GM19395 (cell line): ENCODE measurements around the gene ZNF423.

Source experiments
- ATAC-seq: cut with Tn5 transposase; IDR thresholded peaks from one replicate; pipeline ENCODE4 v1.9.1; 2021; ENCODE audit warnings: mild to moderate bottlenecking, moderate library complexity; ENCODE audit not compliant: unreplicated experiment

The ZNF423 gene

DNA sequence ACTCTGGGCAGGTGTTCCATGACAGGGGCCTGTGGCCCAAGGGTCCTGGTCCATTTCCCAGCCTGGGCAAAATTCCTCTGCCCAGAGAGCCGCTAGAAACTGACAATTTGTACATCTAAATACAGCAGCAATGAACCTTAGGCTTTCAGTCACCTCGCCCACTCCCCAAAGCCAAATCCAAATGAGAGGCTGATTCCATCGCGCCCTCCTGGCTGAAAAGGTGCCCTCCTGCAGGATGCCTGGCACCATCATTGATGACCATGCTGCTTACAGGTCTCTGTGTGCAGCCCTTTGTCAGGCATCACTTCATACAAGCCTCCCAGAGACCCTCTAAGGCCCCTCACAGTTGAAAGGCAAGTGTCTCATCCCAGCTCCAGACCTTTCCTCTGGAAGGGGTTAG, 367.6 kb downstream of the ZNF423 start:
- ATAC-seq: no peak

DNA sequence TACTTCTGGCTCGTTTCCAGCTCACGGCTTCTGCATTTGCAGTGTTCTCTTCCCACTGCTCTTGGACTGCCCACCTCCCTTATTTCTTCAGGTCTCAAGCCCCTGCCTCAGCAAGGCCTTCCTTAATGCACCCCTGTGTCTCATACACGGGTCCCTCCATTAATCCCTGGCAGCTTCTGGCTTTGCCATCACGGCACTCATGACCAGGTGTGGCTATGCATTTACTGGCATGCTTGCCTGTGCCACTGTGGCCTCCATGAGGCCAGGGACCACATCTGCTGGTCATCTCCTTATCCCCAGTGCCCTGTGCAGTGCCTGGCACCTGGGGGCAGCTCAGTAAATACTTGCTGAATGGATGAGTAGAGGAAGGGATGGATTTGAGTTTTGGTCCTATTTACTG, 368.2 kb downstream of the ZNF423 start:
- ATAC-seq: no peak

DNA sequence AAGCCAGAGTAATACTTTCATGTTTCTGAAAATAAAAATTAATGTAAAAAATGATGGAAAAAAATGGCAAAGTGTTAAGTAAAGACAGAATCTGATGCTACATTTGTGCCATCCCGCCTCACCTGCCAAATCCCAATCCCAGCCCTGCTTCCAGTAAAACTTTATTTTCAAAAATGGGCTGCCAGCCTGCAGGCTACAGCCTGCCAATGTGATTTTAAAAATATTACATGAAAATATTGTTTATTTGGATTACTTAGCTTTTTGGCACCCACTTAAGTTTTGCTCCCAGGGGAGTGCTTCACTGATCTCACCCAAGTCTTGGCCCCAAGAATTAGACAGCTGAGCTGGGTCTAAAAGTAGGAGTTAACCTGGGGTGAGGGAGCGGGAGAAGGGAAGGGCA, 369.5 kb downstream of the ZNF423 start:
- no peak for ATAC-seq

DNA sequence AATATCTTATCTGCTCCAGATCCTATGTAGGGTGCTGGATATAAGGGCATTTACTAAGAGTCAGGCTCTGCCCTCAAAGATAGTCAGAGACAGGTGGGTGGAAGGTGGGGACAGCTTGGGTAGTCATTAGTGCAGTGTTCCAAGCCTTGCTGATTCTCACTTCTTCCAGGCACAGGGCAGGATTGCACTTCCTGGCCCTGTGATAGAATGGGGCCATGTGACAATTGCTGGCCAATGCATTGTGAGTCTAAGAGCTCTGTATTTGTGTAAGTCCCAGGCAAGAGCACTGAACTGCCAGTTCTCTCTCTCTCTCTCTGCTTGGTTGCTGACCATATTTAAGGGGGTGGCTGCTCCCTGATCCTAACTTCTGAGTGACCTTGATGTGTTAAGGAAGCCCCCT, 370.2 kb downstream of the ZNF423 start:
- no peak for ATAC-seq

DNA sequence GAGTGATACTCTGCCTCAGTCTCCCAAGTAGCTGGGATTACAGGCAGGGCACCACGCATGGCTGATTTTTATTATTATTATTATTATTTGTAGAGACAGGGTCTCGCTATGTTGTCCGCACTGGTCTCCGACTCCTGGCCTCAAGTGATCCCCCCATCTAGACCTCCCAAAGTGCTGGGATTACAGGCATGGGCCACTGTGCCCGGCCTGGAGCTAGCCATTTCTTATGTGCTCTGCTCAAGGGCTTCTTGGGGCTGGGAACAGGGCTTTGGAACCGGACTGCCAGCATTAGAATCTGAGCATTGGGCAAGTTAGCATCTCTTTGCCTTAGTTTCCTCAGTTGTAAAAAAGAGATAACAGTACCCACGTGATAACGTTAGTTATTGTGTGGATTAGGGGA, 371.0 kb downstream of the ZNF423 start:
- ATAC-seq: no peak

DNA sequence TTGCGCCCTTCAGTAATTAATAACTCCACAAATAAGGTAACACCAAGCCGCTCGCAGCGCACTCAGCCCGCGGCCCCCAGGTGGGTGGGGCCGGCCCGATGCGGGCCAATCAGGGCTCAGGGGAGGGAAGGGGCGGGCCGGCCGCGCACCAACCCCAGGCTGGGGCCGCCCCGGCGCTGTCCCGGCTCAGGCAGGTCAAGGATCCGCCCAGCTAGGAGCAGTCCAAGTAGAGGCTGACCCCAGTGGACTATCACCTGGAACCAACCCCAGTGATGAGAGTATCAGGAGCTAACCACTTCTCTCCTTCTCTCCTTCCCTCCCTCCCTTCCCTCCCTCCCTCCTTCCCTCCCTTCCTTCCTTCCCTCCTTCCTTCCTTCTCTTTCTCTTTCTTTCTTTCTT, 371.5 kb downstream of the ZNF423 start:
- ATAC-seq: no peak

DNA sequence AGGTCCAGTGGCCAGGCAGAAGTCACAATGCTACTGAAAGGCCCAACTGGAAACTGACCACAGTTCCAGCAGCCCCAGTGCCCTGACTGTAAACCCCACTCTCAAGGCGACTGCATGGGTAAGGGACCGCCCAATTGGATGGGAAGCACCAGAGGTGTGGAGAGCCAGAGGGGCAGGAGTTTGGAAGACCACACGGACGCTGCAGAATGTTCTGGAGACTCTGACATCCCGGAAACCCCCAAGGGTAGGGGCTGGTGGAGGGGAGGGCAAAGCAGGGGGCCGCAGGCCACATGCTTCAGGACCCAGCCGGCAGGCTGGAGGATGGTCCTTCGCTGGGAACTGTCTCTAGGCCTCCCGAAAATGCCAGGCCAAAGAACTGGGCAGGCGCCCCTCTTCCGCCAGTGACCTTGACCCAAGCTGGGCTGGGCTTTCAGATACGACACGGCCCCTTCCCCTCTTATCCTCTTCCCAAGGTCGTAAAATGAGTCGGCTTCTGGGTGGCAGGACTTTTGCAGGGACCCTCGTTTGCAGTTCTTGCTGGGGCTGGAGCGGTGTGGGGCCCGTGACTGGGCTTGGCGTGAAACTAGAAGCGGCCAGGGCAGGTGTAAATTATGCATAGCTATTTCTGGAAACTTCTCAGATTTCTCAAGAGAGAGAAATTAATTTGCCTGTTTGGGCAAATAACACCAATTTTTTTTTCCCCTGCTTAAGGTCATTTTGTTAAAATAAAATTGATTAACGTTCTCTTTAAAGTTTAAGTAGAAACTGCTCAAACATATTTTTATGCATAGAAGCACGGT, 372.1 kb downstream of the ZNF423 start:
- no peak for ATAC-seq

DNA sequence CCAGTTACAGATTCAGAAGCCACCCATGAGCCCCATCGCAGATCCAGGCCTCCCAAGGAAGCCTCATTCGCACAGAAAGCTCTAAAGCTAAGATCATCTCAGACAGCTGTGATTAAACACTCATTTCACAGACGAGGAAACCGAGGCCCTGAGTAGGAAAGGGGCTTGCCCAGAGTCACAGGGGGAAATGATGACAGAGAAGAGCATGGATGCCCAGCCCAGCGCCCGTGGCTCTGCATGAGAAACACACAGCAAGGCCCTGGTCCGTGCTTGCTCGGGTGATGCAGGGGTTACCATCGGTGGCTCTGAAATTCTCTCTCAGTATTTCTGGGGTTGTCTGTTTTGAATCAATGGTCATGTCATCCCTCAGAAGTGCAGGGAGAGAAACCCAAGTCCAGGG, 372.7 kb downstream of the ZNF423 start:
- no peak for ATAC-seq

DNA sequence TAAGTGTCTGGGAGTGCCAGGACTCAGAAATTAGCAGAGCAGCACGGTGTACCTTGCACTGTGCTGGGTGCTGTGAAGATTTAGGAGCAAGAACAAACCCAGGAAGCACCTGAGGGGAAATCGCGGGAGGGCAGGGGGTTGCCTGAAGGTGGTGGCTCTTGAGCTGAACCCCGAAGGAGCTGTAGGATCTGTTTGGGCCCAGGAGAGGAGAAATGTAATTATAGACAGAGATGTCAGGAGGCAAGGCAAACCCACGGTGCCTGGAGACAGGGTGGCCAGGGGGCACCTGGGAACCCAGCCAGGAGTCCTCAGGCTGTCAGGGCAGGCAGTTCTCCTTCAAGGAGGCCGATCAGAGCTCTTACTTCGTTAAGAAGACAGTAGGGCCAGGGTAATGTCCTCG, 373.2 kb downstream of the ZNF423 start:
- no peak for ATAC-seq

DNA sequence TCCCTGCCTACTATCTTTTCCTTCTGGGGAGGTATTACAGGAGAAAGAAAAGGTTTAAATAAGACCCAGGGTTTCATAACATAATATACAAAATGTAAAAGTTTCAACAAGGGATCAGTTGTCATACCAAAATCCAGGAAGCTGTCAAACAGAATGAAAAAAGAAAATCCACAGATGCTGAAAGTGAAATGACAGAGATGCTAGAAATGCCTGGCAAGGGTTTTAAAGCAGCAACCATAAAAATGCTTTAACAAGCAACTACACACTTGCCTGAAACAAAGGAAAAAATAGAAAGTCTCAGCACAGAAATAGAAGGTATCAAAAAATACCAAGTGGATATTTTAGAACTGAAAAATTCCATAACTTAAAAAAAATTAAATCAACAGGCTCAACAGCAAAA, 377.3 kb downstream of the ZNF423 start:
- ATAC-seq: no peak

DNA sequence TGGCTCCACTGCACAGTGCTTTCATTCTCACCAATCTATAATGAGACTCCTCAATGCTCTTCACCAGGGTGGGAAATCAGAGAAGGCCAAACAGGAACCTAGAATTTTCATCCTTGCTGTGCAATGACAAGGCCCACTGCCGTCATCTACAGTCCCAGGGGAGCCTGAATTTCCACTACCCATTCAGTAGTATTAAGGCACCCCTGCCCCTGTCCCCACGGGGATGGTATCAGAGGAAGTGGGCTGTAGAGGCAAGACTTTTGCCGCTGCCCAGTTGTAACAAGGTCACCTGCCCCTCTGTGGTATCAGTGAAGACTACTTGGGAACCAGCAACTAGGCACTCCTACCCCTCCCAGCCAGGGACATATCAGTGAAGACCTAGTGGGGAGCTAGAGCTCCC, 377.8 kb downstream of the ZNF423 start:
- ATAC-seq: no peak

DNA sequence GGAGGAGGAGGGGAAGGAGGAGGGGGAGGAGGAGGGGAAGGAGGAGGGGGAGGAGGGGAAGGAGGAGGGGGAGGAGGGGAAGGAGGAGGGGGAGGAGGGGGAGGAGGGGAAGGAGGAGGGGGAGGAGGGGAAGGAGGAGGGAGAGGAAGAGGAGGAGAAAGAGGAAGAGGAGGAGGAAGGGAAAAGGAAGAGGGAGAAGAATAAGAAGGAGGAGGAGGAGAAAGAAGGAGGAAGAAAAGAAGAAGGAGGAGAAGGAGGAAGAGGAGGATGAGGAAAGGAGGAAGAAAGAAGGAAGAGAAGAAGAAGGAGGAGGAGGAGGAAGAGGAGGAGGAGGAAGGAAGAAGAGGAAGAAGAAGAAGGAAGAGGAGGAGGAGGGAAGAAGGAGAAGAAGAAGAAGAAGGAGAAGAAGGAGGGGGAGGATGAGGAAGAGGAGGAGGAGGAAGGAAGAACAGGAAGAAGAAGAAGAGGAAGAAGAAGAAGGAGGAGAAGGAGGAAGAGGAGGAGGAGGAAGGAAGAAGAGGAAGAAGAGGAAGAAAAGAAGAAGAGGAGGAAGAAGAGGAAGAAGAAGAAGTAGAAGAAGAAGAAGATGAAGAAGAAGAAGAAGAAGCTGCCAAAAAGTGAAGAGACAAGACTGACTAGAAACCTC, 378.5 kb downstream of the ZNF423 start:
- no peak for ATAC-seq

DNA sequence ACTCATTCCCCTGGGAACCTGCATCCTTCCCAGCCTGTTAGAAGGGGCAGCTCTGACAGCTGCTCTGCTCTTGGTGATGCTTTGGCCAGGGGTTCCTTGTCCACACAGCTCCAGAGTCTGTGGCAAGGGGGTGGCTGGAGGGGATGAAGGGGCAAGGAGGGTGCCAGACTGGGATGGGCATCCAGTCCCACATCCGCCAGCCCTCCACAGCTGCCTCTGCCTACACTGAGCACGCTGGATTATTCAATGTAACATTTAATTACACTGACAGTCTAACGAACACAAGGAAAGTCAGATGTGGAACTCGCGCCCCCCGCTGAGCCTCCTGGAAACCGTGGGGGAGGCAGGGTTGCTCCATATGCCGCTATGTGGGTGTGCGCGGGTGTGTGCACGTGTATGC, 381.2 kb downstream of the ZNF423 start:
- ATAC-seq: no peak

DNA sequence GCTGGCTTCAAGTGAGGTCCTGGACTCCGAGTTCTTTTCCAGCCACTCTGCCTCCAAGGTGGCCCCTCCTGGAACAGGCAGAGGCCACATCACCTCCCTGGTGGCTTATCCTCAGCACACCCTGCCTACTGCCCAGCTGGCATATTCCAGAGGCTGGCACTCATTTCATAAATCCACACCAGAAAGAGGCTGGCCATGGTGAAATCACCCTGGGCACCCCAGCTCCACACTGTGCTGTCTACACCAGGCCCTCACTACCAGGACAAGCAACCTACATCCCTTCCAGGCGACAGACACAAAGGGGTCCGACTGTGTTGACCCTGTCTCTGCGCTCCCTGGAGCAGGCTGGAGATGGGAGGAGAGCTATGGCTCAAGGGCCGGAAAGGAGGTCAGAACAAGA, 382.1 kb downstream of the ZNF423 start:
- no peak for ATAC-seq

DNA sequence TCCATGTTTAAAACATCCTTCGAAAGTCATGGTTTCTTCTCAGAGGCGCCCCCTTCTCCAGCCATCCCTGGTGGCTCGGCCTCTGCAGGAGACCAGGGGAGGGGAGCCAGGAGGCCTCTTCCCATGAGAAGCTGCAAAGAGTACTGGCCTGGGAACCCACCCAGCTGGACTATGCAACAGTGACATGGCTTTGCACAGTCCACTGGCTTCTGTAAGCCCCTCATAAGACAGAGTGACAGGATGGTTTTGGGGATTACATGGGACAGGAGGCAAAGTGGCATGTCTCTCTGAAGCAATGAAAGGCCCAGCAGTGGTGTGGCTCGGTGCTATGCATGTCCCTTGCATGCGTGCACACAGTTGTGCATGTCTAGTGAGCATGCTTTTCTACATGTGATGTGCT, 382.8 kb downstream of the ZNF423 start:
- ATAC-seq: no peak

DNA sequence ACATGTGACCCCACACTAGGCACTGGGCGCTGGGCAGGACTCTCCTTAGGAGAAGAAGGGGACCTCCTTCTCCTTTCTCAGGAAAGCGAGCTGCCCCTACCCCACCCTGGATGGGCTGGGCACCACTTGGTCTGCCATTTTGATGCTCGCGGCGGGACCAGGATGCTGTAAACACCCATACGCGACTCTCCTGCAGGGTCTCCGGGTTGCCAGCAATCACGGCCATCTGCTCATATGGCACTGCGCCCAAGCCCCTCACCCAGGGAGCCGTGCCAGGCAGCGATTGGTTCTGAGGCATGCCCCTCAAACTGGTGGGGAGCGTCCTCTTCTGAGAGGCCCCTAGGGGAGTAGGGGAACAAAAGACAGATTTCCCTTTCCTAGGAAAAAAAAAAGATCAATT, 383.3 kb downstream of the ZNF423 start:
- ATAC-seq: no peak

DNA sequence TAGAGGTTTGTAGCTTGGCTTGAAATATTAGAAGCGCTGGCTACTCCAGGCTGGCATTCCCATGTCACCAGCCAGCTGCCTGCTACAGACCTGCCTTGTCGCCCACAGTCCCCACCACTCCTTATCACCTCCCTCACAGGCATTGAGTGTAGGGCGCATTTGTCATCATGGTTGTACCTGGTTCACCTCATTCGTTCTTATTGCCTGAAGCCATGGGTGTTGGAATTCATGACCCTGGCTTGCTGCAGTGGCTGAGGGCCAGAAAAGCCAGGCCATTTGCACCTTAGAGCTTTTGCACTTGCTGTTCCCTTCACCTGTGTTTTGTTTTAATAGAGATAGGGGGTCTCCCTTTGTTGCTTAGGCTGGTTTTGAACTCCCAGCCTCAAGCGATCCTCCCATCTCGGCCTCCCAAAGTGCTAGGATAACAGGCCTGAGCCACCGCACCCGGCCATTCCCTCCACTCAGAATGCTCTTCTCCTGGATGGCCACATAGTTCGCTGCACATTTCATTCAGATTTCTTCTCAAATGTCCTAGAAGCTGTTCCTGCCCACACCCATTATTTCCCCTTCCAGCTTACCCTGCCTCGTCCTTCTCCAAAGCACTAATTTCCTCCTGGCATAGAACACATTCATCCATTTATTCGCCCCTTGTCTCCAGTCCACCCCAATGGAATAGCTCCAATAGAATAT, 384.7 kb downstream of the ZNF423 start:
- no peak for ATAC-seq

DNA sequence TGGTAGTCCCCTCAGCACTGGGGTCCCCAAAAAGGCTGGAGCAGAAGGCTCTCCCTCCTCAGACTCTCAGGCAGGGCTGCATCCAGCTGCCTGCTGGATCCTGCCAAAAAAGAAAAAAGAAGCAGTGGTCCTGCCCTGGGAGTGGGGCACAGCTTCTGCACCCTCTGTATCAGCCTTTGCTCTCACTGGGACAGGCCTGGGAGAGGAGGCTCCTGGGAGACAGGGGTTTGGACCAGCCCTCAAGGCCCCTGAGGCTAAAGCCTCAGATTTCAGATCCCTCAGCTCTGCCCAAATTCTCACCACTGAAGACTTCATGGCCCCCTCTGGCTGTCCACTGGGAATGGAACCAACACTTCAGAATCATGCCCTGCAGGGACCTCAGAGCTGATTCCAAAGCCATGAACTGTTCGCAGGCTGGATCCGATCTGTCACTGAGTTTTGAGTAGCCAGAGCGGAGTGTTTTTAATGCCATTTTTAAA, 385.4 kb downstream of the ZNF423 start:
- ATAC-seq: no peak

DNA sequence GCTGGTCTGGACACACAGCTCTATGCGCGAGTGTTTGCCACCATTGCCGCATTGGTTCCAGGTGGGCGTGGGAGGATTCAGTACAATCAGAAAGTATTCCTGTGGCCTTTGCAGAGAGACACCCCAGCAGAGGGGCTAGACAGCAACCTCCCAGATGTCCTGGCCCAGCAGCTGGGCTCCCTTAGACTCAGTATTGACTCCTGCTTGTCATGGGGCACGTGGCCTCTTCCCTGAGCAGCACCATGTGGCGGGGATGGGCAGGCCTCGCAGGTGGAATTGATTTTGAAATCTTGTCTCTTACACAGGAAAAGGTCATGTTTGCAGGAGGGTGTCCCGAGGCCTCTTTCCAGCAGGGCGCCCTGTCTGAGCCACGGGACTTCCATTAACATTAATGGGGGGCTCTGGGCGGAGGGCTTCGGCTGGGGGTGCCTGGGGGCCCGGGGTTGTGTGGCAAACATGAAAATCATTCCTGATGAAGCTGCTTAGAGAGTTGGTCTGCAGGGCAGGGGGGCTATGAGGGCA, 385.9 kb downstream of the ZNF423 start:
- no peak for ATAC-seq

DNA sequence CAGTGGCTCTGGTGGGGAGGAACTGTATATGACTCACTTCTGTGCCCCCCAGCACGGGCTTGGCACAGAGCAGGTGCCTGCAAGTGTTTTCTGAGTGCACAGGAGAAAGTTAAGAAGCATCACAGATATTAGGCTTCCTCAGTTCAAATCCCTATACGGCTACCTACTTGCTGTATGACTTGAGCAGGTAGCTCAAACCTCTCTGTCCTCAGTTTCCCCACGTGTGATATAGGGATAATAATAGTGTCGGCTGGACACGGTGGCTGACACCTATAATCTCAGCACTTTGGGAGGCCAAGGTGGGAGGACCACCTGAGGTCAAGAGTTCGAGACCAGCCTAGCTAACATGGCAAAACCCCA, 386.6 kb downstream of the ZNF423 start:
- ATAC-seq: no peak

DNA sequence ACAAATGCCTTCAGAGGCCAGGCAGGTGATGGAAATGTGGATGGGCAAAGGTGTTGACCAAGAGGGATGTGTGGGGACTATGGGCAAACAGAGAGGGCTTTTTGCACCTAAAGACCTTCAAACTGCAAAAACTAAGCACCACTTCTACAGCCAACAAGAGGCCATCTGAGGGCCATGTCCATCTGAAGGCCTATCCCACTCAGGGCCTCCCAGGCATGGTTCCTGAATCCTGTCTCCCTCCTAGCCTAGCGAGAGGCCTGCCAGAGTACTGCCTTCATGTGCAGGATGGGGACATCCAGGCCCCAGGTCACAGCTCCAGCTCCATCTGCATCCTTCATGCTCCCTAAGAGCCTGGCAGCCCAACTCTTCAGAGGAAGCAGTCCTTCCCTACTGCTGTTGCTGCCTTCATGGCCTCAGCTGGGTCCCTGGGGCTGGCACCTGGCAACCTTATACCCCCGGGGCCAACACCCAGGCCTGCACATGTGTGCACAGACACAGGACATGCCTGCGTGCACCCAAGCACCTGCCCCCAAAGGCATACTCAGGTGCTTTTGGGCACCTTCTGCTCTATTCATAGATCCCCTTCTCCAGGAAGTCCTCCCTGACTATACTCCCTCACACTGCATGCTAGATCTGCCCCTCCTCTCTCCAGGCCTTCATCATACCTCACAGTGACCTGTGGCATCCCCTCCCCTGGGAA, 387.2 kb downstream of the ZNF423 start:
- no peak for ATAC-seq
